ENCODE results near the gene MYO1G. TPM values are rescaled to one million over a fixed set of nuclear protein-coding genes. Genes with fewer than 3 reads are reported as not detected.

MYO1G gene
- total RNA-seq, 1 donor from 2014 or later = 36.3 TPM

DNA sequence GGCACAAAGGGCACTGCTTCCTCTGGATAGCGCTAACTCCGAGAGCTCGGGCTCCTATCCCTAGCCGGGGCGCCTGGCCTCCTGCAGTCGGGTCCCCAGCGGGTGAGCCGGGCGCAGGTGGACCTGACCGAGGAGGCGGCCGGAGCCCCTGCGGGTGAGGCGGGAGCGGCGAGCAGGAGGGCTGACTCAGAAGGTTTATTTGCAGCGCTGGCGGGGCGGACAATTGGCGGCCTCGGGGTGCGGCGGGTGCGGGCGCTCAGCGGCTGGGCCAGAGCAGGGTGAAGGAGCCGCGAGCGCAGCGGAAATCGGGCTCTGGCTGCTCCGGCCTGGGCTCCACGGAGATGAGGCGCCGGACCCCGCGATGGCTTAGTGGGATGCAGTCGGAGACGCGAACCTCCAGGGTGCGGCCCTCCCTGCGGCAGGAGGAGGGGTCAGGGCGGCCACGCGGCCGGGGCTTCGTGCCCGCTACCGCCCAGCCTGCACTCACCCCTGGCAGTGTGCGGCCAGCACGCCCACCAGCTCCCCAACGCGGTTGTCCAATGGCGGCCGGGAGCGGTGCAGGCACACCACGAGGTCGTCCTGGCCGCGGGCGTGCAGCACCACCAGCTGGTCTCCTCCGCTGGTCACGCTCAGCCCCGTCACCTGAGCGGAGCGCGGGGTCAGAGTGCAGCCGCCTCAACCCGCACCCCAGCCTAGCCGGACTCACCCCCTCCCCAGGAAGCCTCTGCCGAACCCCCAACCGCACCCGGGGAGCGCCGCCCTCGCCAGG lies 16.1 kb downstream of the MYO1G start:
- Histone ChIP-seq H3K27ac (no peak overlapping the region), H3K36me3 (peaks cover 16% of the 10 kb centered on the region), H3K4me1 (peaks cover 13% of the 10 kb centered on the region), H3K27me3 (ENCODE audit: low read depth) (peaks cover 8% of the 10 kb centered on the region), H3K9me3 (no peaks in the 10 kb centered on the region), H3K4me3 (peak overlapping the region; percentile 53)
- TF ChIP-seq, protein P1, sequence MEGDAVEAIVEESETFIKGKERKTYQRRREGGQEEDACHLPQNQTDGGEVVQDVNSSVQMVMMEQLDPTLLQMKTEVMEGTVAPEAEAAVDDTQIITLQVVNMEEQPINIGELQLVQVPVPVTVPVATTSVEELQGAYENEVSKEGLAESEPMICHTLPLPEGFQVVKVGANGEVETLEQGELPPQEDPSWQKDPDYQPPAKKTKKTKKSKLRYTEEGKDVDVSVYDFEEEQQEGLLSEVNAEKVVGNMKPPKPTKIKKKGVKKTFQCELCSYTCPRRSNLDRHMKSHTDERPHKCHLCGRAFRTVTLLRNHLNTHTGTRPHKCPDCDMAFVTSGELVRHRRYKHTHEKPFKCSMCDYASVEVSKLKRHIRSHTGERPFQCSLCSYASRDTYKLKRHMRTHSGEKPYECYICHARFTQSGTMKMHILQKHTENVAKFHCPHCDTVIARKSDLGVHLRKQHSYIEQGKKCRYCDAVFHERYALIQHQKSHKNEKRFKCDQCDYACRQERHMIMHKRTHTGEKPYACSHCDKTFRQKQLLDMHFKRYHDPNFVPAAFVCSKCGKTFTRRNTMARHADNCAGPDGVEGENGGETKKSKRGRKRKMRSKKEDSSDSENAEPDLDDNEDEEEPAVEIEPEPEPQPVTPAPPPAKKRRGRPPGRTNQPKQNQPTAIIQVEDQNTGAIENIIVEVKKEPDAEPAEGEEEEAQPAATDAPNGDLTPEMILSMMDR (IDR thresholded peaks at IDR 0.05) = no peak
- ATAC-seq (peak; percentile 37 to 62), DNase-seq (no peak)
- intact Hi-C loops (cut with DNase I) = no loop called here

- peak in 1 of 2 donors; percentile 15 for ATAC-seq
- H3K36me3 ChIP-seq = peaks cover 10% of the 10 kb centered on the region
- peaks cover 13% of the 10 kb centered on the region for H3K4me1 ChIP-seq
- H3K9me3 ChIP-seq = no peaks in the 10 kb centered on the region
- H3K27me3 ChIP-seq (ENCODE audit: low read depth) = peaks cover 8% of the 10 kb centered on the region
- intact Hi-C loops (cut with DNase I) = no loop called here
- TF ChIP-seq, protein P1 (IDR thresholded peaks at IDR 0.05) = no peak
- DNase-seq = no peak
- H3K27ac ChIP-seq = no peak overlapping the region
- H3K4me3 ChIP-seq = peak overlapping the region; percentile 53
Observed at GRCh38 chr7:44961844-44962482, 16.9 kb downstream of the MYO1G start.

DNA sequence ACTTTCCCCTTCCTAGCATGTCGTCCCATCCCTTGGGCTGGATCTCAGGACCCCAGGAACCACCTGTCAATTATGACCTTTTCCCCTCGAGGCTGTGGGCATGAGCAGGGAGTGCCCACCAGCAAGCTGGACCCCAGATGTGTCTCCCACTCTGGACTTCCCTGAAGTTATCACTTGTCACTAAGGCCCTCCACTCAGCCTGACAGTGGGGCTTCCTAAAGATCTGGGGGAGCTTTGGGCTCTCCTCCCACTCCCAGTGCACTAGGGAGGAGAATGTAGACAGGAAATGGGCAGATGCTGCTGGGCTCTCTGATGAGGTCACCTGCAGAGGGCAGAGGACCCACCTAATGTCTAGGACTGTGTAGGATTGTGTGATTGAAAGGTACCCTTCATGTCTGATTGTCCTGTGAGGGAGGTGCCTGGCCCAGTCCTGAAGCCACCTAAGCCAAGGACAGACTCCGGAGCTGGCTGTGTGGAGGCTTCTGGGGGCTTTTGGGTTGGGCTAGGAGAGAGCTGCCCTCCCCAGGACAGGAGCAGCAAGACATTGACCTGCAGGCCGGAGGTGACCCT lies 18.7 kb downstream of the MYO1G start:
- H3K27me3 ChIP-seq (ENCODE audit: low read depth) = peaks cover 8% of the 10 kb centered on the region
- H3K4me3 ChIP-seq = no peak overlapping the region
- no peaks in the 10 kb centered on the region for H3K36me3 ChIP-seq
- no peak for ATAC-seq
- intact Hi-C loops (cut with DNase I) = no loop called here
- H3K27ac ChIP-seq = no peak overlapping the region
- H3K9me3 ChIP-seq = no peaks in the 10 kb centered on the region
- TF ChIP-seq, protein P1 (IDR thresholded peaks at IDR 0.05) = no peak
- H3K4me1 ChIP-seq = peaks cover 13% of the 10 kb centered on the region
- no peak for DNase-seq

DNA sequence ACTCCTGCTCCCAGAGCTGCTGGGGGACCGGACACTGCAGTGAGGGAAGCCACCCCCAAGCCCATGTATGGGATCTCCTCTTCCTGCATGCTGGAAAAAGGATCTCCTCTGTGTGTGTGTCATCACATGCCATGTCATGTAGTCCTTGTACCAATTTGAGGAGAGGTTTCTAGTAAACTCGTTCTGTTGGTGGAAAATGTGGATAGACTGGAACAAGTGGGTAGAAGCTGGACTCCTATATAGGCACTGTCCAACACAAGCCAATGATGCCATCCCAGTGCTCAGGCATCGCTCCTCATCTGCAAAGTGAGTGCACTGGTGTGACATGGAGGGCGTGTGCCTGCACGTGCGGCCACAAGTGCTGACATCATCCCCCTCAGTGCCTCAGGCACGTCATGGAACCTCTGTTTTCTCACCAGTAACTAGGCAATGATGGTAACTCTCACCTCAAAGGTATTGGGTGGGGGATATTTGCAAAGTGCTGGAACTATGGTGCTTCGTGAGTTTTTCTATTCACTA lies 19.3 kb downstream of the MYO1G start:
- ATAC-seq = no peak
- no peak overlapping the region for H3K27ac ChIP-seq
- H3K27me3 ChIP-seq (ENCODE audit: low read depth) = peaks cover 8% of the 10 kb centered on the region
- TF ChIP-seq, protein P1 (IDR thresholded peaks at IDR 0.05) = no peak
- no peaks in the 10 kb centered on the region for H3K36me3 ChIP-seq
- no peak for DNase-seq
- peaks cover 13% of the 10 kb centered on the region for H3K4me1 ChIP-seq
- intact Hi-C loops (cut with DNase I) = no loop called here
- no peaks in the 10 kb centered on the region for H3K9me3 ChIP-seq
- no peak overlapping the region for H3K4me3 ChIP-seq

DNA sequence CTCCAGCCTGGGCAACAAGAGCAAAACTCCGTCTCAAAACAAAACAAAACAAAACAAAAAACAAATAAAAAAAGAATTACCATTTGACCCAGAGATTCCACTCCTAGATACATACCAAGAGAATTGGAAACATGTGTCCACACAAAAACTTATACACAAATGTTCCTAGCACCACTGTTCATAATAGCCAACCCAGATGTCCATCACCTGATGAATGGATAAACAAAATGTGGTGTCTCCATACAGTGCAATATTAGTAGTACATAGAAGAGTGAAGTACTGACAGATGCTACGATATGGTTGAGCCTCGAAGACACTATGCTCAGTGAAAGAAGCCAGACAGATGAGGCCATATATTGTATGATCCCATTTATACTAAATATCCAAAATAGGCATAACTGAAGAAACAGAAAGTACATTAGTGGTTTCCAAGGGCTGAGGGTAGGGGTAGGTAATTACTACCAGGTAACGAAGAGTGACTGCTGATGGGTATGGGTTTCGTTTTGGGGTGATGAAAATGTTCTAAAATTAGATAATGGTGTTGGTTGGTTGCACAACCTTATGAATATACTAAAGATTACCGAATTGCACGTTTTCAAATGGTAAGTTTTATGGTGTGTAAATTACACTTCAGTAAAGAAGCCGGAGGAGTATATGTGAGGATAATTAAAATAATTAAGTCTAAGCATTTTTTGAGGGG lies 20.0 kb downstream of the MYO1G start:
- ATAC-seq (no peak), DNase-seq (no peak)
- TF ChIP-seq, protein P1 (IDR thresholded peaks at IDR 0.05) = no peak
- Histone ChIP-seq H3K27me3 (ENCODE audit: low read depth) (peaks cover 8% of the 10 kb centered on the region), H3K36me3 (no peaks in the 10 kb centered on the region), H3K9me3 (no peaks in the 10 kb centered on the region), H3K27ac (no peak overlapping the region), H3K4me3 (no peak overlapping the region), H3K4me1 (peaks cover 13% of the 10 kb centered on the region)
- intact Hi-C loops (cut with DNase I) = no loop called here

All from lower lobe of right lung (tissue), 2 donors.